OCI-LY1 (cell line): ENCODE data around the gene BCR.
A peak's percentile ranks its signal among the peaks of the same experiment; 100 is the strongest.

Experiments used
- H2AFZ ChIP-seq: fragments of 200-600 bp; sonication (generic), shearing (Covaris generic); 2 replicates; pipeline ENCODE4 v1.6.0; 2014; ENCODE audit warnings: antibody characterized with exemption, mild to moderate bottlenecking, low read length
- H3F3A ChIP-seq: fragments of 200-600 bp; sonication (generic), shearing (Covaris generic); 2 replicates; pipeline ENCODE4 v1.6.0; 2014; ENCODE audit warnings: mild to moderate bottlenecking, antibody characterized with exemption, low read length, moderate library complexity; ENCODE audit not compliant: insufficient read depth
- H3K27ac ChIP-seq: fragments of 200-600 bp; sonication (generic); 2 replicates; pipeline ENCODE4 v1.5.1; 2014; ENCODE audit warnings: low read length, mixed run types, mild to moderate bottlenecking, low read depth; ENCODE audit not compliant: poor library complexity, severe bottlenecking
- H3K27me3 ChIP-seq: fragments of 200-600 bp; sonication (generic); 2 replicates; pipeline ENCODE4 v1.6.0; 2014; ENCODE audit warnings: antibody characterized with exemption, mild to moderate bottlenecking, low read length, moderate library complexity; ENCODE audit not compliant: insufficient read depth
- H3K36me3 ChIP-seq: fragments of 200-600 bp; sonication (generic); 2 replicates; pipeline ENCODE4 v1.6.1; 2014; ENCODE audit warnings: mild to moderate bottlenecking, antibody characterized with exemption, low read length, moderate library complexity, mixed read lengths; ENCODE audit not compliant: insufficient read depth
- H3K4me1 ChIP-seq: fragments of 200-600 bp; sonication (generic); 2 replicates; pipeline ENCODE4 v1.5.1; 2014; ENCODE audit warnings: mild to moderate bottlenecking, low read length, moderate library complexity; ENCODE audit not compliant: insufficient read depth, severe bottlenecking
- H3K4me2 ChIP-seq: fragments of 200-600 bp; sonication (generic), shearing (Covaris generic); 2 replicates; pipeline ENCODE4 v1.6.1; 2014; ENCODE audit warnings: low read length
- H3K4me3 ChIP-seq: fragments of 200-600 bp; sonication (generic); 2 replicates; pipeline ENCODE4 v1.5.1; 2014; ENCODE audit warnings: low read length, low read depth, mild to moderate bottlenecking, mixed read lengths; ENCODE audit not compliant: poor library complexity, severe bottlenecking
- H3K79me2 ChIP-seq: fragments of 200-600 bp; shearing (Covaris generic); 2 replicates; pipeline ENCODE4 v1.6.1; 2016; ENCODE audit warnings: mixed run types, low read length, mixed read lengths; ENCODE audit not compliant: insufficient read depth
- H3K9ac ChIP-seq: fragments of 200-600 bp; sonication (generic), shearing (Covaris generic); 2 replicates; pipeline ENCODE4 v1.6.1; 2014; ENCODE audit warnings: mild to moderate bottlenecking, low read length, mixed read lengths
- H3K9me2 ChIP-seq: fragments of 200-600 bp; sonication (generic), shearing (Covaris generic); 2 replicates; pipeline ENCODE4 v1.6.1; 2014; ENCODE audit warnings: low read depth, mild to moderate bottlenecking, low read length, mixed read lengths
- H3K9me3 ChIP-seq: fragments of 200-600 bp; shearing (Covaris generic); 2 replicates; pipeline ENCODE4 v1.6.1; 2014; ENCODE audit warnings: low read length, mixed read lengths
- H4K20me1 ChIP-seq: fragments of 200-600 bp; sonication (generic), shearing (Covaris generic); 2 replicates; pipeline ENCODE4 v1.6.0; 2016; ENCODE audit warnings: mild to moderate bottlenecking, low read length; ENCODE audit not compliant: insufficient read depth
- CTCF ChIP-seq: fragments of 200-600 bp; sonication (generic), shearing (Covaris generic); IDR thresholded peaks from 2 replicates; pipeline ENCODE4 v1.5.1; 2017; ENCODE audit warnings: mild to moderate bottlenecking, antibody characterized with exemption, low read length, moderate library complexity, mixed read lengths
- EZH2 ChIP-seq: fragments of 200-600 bp; sonication (generic), shearing (Covaris generic); IDR thresholded peaks from 2 replicates; pipeline ENCODE4 v1.8.0; 2017; ENCODE audit warnings: borderline replicate concordance, mixed run types, mild to moderate bottlenecking, antibody characterized with exemption, low read length, moderate library complexity, mixed read lengths

BCR gene

GRCh38 chr22:23193882-23194281 lies 13.6 kb downstream of the BCR start:
- Histone ChIP-seq H3K27ac (peak overlapping the region; percentile 40), H3K9me3 (no peaks in the 10 kb centered on the region), H3K9me2 (no peaks in the 10 kb centered on the region), H3K79me2 (peaks cover 93% of the 10 kb centered on the region), H2AFZ (no peak overlapping the region), H3K4me2 (no peak overlapping the region), H3K4me3 (no peak overlapping the region), H3F3A (no peaks in the 10 kb centered on the region), H3K36me3 (peaks cover 71% of the 10 kb centered on the region), H4K20me1 (no peaks in the 10 kb centered on the region), H3K27me3 (no peaks in the 10 kb centered on the region), H3K9ac (no peak overlapping the region), H3K4me1 (peaks cover 67% of the 10 kb centered on the region)
- TF ChIP-seq EZH2, result no peak
- no peak for TF ChIP-seq CTCF

GRCh38 chr22:23196165-23196564 lies 15.9 kb downstream of the BCR start:
- H3K4me1 ChIP-seq, result peaks cover 74% of the 10 kb centered on the region
- H4K20me1 ChIP-seq, result no peaks in the 10 kb centered on the region
- H3K27me3 ChIP-seq, result no peaks in the 10 kb centered on the region
- no peak for TF ChIP-seq CTCF
- no peak for TF ChIP-seq EZH2
- no peak overlapping the region for H2AFZ ChIP-seq
- no peaks in the 10 kb centered on the region for H3F3A ChIP-seq
- H3K9me2 ChIP-seq, result no peaks in the 10 kb centered on the region
- no peak overlapping the region; the same call in 1 of the 2 replicates for H3K9ac ChIP-seq
- H3K4me3 ChIP-seq, result no peak overlapping the region
- peaks cover 77% of the 10 kb centered on the region for H3K79me2 ChIP-seq
- peaks cover 56% of the 10 kb centered on the region for H3K36me3 ChIP-seq
- peak overlapping the region; percentile 48 for H3K27ac ChIP-seq
- H3K9me3 ChIP-seq, result no peaks in the 10 kb centered on the region
- H3K4me2 ChIP-seq, result peak overlapping the region; percentile 32; the same call in 1 of the 2 replicates

GRCh38 chr22:23197836-23198235 lies 17.5 kb downstream of the BCR start:
- peaks cover 40% of the 10 kb centered on the region for H3K36me3 ChIP-seq
- H2AFZ ChIP-seq, result no peak overlapping the region
- H4K20me1 ChIP-seq, result no peaks in the 10 kb centered on the region
- H3F3A ChIP-seq, result no peaks in the 10 kb centered on the region
- H3K9me3 ChIP-seq, result no peaks in the 10 kb centered on the region
- peaks cover 74% of the 10 kb centered on the region for H3K4me1 ChIP-seq
- H3K27me3 ChIP-seq, result no peaks in the 10 kb centered on the region
- H3K79me2 ChIP-seq, result peaks cover 73% of the 10 kb centered on the region
- no peak overlapping the region for H3K27ac ChIP-seq
- no peak overlapping the region for H3K4me2 ChIP-seq
- H3K9ac ChIP-seq, result no peak overlapping the region
- no peak overlapping the region for H3K4me3 ChIP-seq
- no peaks in the 10 kb centered on the region for H3K9me2 ChIP-seq
- TF ChIP-seq CTCF (no peak), EZH2 (no peak)
